Endothelial cell of umbilical vein (primary cell): ENCODE measurements around the gene OMA1. TPM values are rescaled to one million over a fixed set of nuclear protein-coding genes. Genes with fewer than 3 reads are reported as not detected.

ENCODE experiments used
- BruUV-seq: library from RNA; stranded (reverse); fragments of 400-500 nt; replicated peaks from 2 replicates; lab custom pipeline; 2021; lab: Mats Ljungman, UMichigan
- CTCF ChIA-PET: fragments of 300-600, 350-600 bp; sonication (Branson Sonifier 250); formaldehyde crosslinking; loops from one replicate; lab custom pipeline; 2021; ENCODE audit warnings: antibody characterized with exemption, inconsistent platforms; lab: Charles Lee
- POLR2A ChIA-PET: fragments of 300-600, 350-600 bp; sonication (Branson Sonifier 250); formaldehyde crosslinking; loops from one replicate; lab custom pipeline; 2021; ENCODE audit warnings: antibody characterized with exemption, inconsistent platforms; lab: Charles Lee
- DNase-seq: peaks from one replicate; pipeline ENCODE4 v3.0.0-alpha.2; 2011; ENCODE audit warnings: low read depth, low spot score
- FAIRE-seq: peaks from 2 replicates; lab custom pipeline; 2011; peaks lifted over from hg19 to GRCh38; lab: Jason Lieb, UNC
- H2AFZ ChIP-seq: 2 replicates; pipeline ENCODE4 v1.6.0; 2012; ENCODE audit warnings: low read depth, low read length, control low read depth, inconsistent platforms
- H3K27ac ChIP-seq: 2 replicates; pipeline ENCODE4 v1.5.1; 2011; ENCODE audit warnings: low read depth, mild to moderate bottlenecking, control low read depth, low read length, moderate library complexity; ENCODE audit not compliant: insufficient read depth
- H3K27me3 ChIP-seq, 2 experiments: 2 replicates each; pipeline versions ENCODE4 v1.6.0 to v1.6.1; 2011; ENCODE audit warnings: low read length in 2 of 2, mixed read lengths in 1 of 2; ENCODE audit not compliant: control insufficient read depth in 2 of 2, insufficient read depth in 2 of 2
- H3K36me3 ChIP-seq, 2 experiments: 2 replicates in 1 of 2; 3 replicates in 1 of 2; pipeline ENCODE4 v1.5.1; 2011; ENCODE audit warnings: low read length in 2 of 2, mild to moderate bottlenecking in 1 of 2, moderate library complexity in 1 of 2; ENCODE audit not compliant: control insufficient read depth in 2 of 2, insufficient read depth in 2 of 2; ENCODE audit errors: extremely low read depth in 1 of 2
- H3K4me1 ChIP-seq: 3 replicates; pipeline ENCODE4 v1.5.1; 2011; ENCODE audit warnings: mild to moderate bottlenecking, low read length; ENCODE audit not compliant: control insufficient read depth, insufficient read depth; ENCODE audit errors: extremely low read depth
- H3K4me2 ChIP-seq: 2 replicates; pipeline ENCODE4 v1.6.1; 2011; ENCODE audit warnings: low read length, control low read depth, mixed read lengths; ENCODE audit not compliant: insufficient read depth
- H3K4me3 ChIP-seq, 3 experiments: fragments of 200-600 bp in 1 of 3; sonication (generic), shearing (Covaris generic) in 1 of 3; replicated peaks in 1 of 3; 2 replicates each; pipeline ENCODE4 v1.5.1; 2011 to 2016; ENCODE audit warnings: control low read depth in 3 of 3, low read length in 3 of 3, mild to moderate bottlenecking in 2 of 3, inconsistent platforms in 1 of 3, low read depth in 1 of 3, moderate library complexity in 1 of 3; ENCODE audit not compliant: insufficient read depth in 1 of 3
- H3K79me2 ChIP-seq: 2 replicates; pipeline ENCODE4 v1.6.0; 2012; ENCODE audit warnings: low read length, inconsistent platforms; ENCODE audit not compliant: control insufficient read depth, insufficient read depth
- H3K9ac ChIP-seq: replicated peaks from 2 replicates; pipeline ENCODE3; 2011; ENCODE audit warnings: low read length, control low read depth; ENCODE audit not compliant: insufficient read depth; ENCODE audit errors: extremely low read depth
- H3K9me1 ChIP-seq: replicated peaks from 3 replicates; pipeline ENCODE4 v1.6.0; 2011; ENCODE audit warnings: mild to moderate bottlenecking, low read length; ENCODE audit not compliant: control insufficient read depth, insufficient read depth; ENCODE audit errors: extremely low read depth
- H3K9me3 ChIP-seq: replicated peaks from 2 replicates; pipeline ENCODE4 v1.5.1; 2012; ENCODE audit warnings: low read length, inconsistent platforms; ENCODE audit not compliant: control insufficient read depth, insufficient read depth
- H4K20me1 ChIP-seq: replicated peaks from 2 replicates; pipeline ENCODE3; 2011; ENCODE audit warnings: mild to moderate bottlenecking, low read length; ENCODE audit not compliant: control insufficient read depth, insufficient read depth; ENCODE audit errors: extremely low read depth
- EZH2 ChIP-seq: IDR thresholded peaks from 2 replicates; pipeline ENCODE4 v1.6.1; 2012; ENCODE audit warnings: borderline replicate concordance, low read depth, mild to moderate bottlenecking, moderate library complexity, low read length, inconsistent platforms; ENCODE audit not compliant: severe bottlenecking
- FOS ChIP-seq: IDR thresholded peaks from 2 replicates; pipeline ENCODE4 v1.6.1; 2011; ENCODE audit warnings: mild to moderate bottlenecking, low read length, moderate library complexity, borderline replicate concordance; ENCODE audit not compliant: insufficient read depth
- GATA2 ChIP-seq: IDR thresholded peaks from 2 replicates; pipeline ENCODE4 v1.7.0; 2011; ENCODE audit warnings: low read depth, mild to moderate bottlenecking, moderate library complexity, mixed read lengths, low read length; ENCODE audit not compliant: insufficient read length, insufficient read depth
- JUN ChIP-seq: IDR thresholded peaks from 2 replicates; pipeline ENCODE4 v1.6.1; 2011; ENCODE audit warnings: borderline replicate concordance, low read depth; ENCODE audit not compliant: insufficient read length, insufficient read depth
- MYC ChIP-seq: IDR thresholded peaks from one replicate; pipeline ENCODE4 v1.6.1; 2011; ENCODE audit warnings: mild to moderate bottlenecking, low read depth, low read length
- POLR2A ChIP-seq: IDR thresholded peaks from 2 replicates; pipeline ENCODE4 v1.6.1; 2012; ENCODE audit warnings: low read depth, mild to moderate bottlenecking, control low read depth, low read length
- POLR2AphosphoS5 ChIP-seq: IDR thresholded peaks from 2 replicates; pipeline ENCODE4 v1.6.1; 2012; ENCODE audit warnings: low read depth, mild to moderate bottlenecking, control low read depth, low read length, moderate library complexity; ENCODE audit not compliant: insufficient read depth
- dilution Hi-C: fragments of 300-500 bp; cut with MboI; formaldehyde crosslinking; loops from one replicate; pipeline ENCODE4 v1.15.0; 2019; ENCODE audit warnings: low sequenced_read_pairs; ENCODE audit not compliant: extremely low pct_ligation_motif_present
- intact Hi-C: fragments of 100-400 bp; cut with micrococcal nuclease; formaldehyde crosslinking; loops from one replicate; pipeline ENCODE4 v1.10.0; 2022
- polyA plus RNA-seq, 4 experiments: library from polyadenylated mRNA; depleted of rRNA in 3 of 4; stranded (reverse) in 3 of 4; unstranded in 1 of 4; fragments of >200 nt; gene quantifications; 2 replicates each; pipeline versions ENCODE4 v1.2.1 to v1.2.3, GENCODE V29; 2011 to 2012; ENCODE audit warnings: missing spikeins in 1 of 4
- total RNA-seq: library from RNA; stranded (reverse); gene quantifications from 2 replicates; pipeline ENCODE4 v1.2.3, GENCODE V29; 2021
- TF ChIP-seq, protein P1 (sequence below): IDR thresholded peaks from 2 replicates; pipeline ENCODE4 v1.6.1; 2011; ENCODE audit not compliant: insufficient read depth, insufficient read length
- TF ChIP-seq, protein P2 (sequence below), 2 donors: IDR thresholded peaks; 1 replicate in 1 of 2; 2 replicates in 1 of 2; pipeline ENCODE4 v1.5.1; 2011; ENCODE audit warnings: low read length in 2 of 2, mild to moderate bottlenecking in 2 of 2, moderate library complexity in 2 of 2, control low read depth in 1 of 2, inconsistent platforms in 1 of 2, low read depth in 1 of 2; ENCODE audit not compliant: insufficient read depth in 1 of 2; ENCODE audit errors: extremely low read depth in 1 of 2

OMA1 gene
- total and polyA plus RNA-seq, 2 donors (not counting 3 experiments of a cell fraction or from before 2014, with no cell fraction given): 4.0 to 4.6 TPM

DNA sequence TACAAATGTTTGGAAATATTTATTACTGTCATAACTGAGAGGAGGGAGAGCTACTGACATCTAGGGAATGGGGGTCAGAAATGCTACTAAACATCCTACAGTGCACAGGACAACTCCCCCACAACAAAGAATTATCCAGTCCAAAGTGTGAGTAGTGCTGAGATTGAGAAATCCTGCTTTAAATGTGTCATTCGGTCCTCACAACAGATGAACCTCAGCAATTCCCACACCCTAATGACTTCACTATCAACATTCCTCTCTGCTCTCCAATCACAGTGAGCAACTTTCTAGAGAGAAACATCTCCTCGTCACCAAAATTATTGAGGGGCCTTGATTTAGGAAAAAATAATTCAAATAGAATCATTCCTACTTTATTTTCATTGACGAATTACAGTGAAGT is 18.0 kb downstream of the OMA1 start:
- intact Hi-C loops (no loop called here), dilution Hi-C loops (no loop called here)
- Histone ChIP-seq H3K36me3 (no peaks in the 10 kb centered on the region), H2AFZ (no peak overlapping the region), H3K9ac (no peak overlapping the region), H4K20me1 (no peaks in the 10 kb centered on the region), H3K9me1 (no peaks in the 10 kb centered on the region), H3K9me3 (no peaks in the 10 kb centered on the region), H3K27me3 (no peaks in the 10 kb centered on the region), H3K4me2 (no peak overlapping the region), H3K79me2 (no peaks in the 10 kb centered on the region), H3K4me3 (no peak overlapping the region), H3K4me1 (no peaks in the 10 kb centered on the region), H3K27ac (no peak overlapping the region)
- no peak for FAIRE-seq
- ChIA-PET POLR2A (interaction anchor here (0.6 kb wide), 1 partner anchor 18 kb away, joined by 5 read pairs; the partner anchor contains the start of gene OMA1), CTCF (interaction anchor here (1.0 to 5.0 kb wide), 4 partner anchors 8 to 124 kb away, joined by 3 to 27 read pairs (median 5); no protein-coding TSS in a partner anchor)
- no TSS peak for BruUV-seq
- TF ChIP-seq FOS (no peak), JUN (no peak), MYC (no peak), POLR2AphosphoS5 (no peak), GATA2 (no peak), POLR2A (no peak), EZH2 (no peak)
- TF ChIP-seq, protein P1, sequence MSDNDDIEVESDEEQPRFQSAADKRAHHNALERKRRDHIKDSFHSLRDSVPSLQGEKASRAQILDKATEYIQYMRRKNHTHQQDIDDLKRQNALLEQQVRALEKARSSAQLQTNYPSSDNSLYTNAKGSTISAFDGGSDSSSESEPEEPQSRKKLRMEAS: no peak
- TF ChIP-seq, protein P2, sequence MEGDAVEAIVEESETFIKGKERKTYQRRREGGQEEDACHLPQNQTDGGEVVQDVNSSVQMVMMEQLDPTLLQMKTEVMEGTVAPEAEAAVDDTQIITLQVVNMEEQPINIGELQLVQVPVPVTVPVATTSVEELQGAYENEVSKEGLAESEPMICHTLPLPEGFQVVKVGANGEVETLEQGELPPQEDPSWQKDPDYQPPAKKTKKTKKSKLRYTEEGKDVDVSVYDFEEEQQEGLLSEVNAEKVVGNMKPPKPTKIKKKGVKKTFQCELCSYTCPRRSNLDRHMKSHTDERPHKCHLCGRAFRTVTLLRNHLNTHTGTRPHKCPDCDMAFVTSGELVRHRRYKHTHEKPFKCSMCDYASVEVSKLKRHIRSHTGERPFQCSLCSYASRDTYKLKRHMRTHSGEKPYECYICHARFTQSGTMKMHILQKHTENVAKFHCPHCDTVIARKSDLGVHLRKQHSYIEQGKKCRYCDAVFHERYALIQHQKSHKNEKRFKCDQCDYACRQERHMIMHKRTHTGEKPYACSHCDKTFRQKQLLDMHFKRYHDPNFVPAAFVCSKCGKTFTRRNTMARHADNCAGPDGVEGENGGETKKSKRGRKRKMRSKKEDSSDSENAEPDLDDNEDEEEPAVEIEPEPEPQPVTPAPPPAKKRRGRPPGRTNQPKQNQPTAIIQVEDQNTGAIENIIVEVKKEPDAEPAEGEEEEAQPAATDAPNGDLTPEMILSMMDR (IDR thresholded peaks at IDR 0.05; ENCODE audit: extremely low read depth in 1 of 2, insufficient read depth in 1 of 2, low read depth in 1 of 2, low read length in 2 of 2): no peak
- DNase-seq: no peak
